Effector CD8-positive, alpha-beta T cell (primary cell): ENCODE measurements around the gene ITGB1.
"Not testable (repeated sequence)": the region's sequence is repeated elsewhere in the genome, so short reads cannot be mapped to it uniquely, and the experiment has no call there.

Experiments
- DNase-seq: peaks from one replicate; lab custom pipeline; 2025; lab: John Stamatoyannopoulos, UW

Gene ITGB1

GRCh38 chr10:32980558-32981468 is 22.8 kb upstream of the ITGB1 start:
- peak; percentile 52 for DNase-seq

- no peak for DNase-seq
Observed at GRCh38 chr10:32980242-32980557, 22.2 kb upstream of the ITGB1 start.

GRCh38 chr10:32979719-32980118 is 21.7 kb upstream of the ITGB1 start:
- not testable (repeated sequence) for DNase-seq

- no peak for DNase-seq
Observed at GRCh38 chr10:32979041-32979440, 21.0 kb upstream of the ITGB1 start.

- DNase-seq, result not testable (repeated sequence)
Observed at GRCh38 chr10:32977846-32978809, 20.1 kb upstream of the ITGB1 start.

DNA sequence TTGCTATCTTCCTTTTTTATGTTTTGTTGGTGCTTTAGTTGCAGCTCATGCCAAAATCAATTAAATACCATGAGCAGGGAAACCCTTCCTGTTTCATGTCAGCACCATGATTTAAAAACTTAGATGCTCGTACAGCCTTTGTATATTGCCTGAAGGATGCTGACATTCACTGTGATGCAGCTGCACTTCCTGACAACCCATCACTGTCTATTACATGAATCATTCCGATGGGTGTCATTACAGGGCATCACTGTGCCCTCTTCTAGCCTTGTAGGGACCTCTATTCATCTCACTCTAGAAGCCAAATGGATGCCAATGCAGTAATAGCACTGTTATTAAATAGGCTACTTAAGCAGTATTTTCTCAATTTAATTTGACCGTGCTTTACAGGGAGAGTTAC is 18.3 kb upstream of the ITGB1 start:
- no peak for DNase-seq

DNA sequence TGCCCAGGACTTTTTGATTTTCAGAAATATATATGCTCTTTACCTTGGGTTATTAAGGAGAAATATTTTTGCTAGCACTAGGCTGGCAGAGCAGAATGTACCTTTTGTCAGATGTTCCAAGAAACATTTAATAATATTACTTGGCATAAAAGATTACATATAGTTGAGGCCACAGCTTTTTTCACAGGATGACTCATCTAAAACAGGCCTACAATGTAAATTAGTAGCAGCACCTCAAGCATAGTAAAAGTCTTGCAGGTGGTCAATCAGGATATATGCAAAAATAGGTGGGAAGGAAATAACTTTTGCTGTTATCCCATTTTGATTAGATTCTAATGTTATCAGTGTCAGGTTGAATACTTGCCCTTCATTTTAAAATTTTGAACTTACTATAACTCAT is 14.9 kb upstream of the ITGB1 start:
- no peak for DNase-seq

DNA sequence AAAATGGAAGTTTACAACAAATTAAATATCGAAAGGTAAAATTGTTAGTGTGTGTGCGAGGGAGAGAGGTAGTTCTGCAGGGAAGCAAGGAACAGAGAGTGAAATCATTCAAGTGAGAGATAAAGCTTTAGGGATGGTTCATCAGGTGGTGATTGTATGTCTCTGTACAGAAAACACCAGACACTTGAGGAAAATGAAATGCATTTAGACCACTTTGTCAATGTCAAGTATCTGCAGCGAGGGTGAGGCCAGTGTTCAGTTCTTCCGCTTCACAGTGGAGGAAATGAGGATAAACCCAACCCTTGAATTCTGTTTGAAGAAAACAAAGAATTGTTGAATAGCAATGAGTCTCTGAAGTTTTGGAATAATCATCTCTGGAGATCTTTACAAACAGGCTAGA is 14.4 kb upstream of the ITGB1 start:
- DNase-seq, result no peak

DNA sequence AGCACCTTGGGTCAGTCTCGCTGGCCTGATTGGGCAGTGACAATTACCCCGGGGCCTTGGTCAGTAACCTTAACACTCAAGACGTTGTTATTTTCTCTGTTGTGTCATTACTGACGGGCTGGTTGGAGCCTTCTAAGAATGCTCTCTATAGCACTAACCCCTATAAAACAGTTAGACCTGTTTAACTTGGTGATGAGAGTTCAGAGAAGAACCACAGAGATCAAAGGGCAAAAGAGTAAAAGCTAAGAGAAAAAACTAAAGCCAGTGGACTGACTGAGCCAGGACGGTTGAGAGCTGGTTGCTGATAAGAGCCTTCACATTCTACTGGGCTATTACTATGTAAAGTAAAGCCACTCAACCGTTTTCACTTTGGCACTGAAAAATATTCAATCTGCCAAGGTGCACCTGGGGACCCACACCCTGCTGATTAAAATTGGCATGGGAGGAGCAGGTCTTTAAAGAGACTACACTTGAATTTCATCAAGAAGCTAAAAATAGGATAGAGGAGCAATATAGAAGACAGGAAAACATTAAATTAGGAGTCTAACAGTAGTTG is 13.6 kb upstream of the ITGB1 start:
- DNase-seq, result no peak

- no peak for DNase-seq
Observed at GRCh38 chr10:32970910-32971309, 12.9 kb upstream of the ITGB1 start.

DNA sequence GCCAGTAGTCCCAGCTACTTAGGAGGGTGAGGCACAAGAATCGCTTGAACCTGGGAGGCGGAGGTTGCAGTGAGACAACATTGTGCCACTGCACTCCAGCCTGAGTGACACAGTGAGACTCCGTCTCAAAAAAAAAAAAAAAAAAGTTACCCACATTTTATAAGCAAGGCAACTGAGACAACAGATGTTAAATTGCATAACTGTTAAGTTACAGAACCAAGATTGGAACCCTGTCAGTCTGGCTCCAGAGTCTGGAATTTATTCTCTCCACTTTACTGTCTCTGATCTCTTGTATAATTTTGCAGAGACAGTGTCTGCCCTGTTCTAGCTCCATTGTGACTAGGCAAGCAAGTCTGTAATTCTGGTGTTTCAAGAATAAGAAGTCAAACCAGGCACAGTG is 6.2 kb upstream of the ITGB1 start:
- DNase-seq, result no peak

GRCh38 chr10:32963096-32963495 is 5.1 kb upstream of the ITGB1 start:
- DNase-seq, result no peak

- DNase-seq, result no peak
Observed at GRCh38 chr10:32962521-32962920, 4.5 kb upstream of the ITGB1 start.

DNA sequence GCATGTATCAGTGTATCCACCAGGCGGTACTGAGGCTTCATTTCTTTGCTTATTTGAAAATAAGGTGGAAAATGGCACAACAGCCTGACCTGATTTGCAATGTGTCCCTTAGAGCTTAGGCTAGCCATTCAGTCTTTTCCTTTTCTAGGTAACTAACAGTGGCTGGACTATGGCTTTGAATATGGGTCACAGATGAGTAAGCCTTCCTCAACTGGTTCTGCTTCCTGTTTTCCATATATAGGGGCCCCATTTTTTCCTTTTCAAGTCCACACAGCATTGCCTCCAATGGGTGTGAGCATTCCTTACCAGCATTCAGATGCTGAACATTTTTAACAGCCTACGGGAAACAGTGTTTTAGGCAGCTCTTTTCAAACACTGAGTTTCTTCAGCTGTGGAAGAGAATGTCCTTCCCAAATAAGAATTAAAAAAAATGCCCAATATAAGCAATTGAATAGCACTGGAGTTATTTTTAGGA is 3.9 kb upstream of the ITGB1 start:
- no peak for DNase-seq

DNA sequence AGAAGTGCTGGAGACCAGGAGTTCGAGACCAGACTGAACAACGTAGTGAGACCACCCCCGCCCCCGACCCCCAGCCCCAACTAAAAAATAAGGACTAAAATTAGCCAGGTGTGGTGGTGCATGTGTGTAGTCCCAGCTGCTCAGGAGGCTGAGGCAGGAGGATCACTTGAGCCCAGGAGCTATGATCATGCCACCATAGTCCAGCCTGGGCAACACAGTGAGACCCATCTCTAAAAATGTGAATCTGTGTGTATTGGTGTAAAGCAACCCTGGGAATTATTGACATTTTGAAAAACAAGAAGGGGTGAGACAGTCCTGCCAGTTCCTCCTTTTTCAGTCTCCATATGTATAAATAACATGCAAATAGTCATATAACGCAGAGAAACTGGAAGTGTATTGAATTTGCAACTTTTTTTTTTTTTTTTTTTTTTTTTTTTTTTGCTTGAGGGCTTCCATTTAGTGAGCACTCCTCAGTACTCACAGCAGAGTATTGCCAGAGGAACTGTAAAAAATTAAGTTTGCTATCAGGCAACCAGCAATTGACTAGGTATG is 3.4 kb upstream of the ITGB1 start:
- DNase-seq, result no peak

DNA sequence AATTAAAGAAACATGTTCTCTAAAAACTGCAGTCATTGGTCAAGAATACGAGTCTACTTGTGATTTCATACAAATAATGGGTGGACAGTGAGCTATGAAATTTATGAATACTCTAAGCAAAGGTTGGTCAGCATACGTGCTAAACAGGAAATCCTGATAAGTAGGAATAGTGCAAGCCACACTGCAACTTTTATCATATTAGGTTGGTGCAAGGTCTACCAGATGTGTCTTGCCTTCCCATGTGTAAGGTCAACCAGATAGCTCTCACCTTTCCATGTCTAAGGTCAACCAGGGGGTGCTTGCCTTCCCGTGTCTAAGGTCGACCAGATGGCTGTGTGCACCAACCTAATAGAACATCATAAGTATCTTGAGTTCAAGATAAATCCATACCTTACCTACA is 2.0 kb upstream of the ITGB1 start:
- no peak for DNase-seq

DNA sequence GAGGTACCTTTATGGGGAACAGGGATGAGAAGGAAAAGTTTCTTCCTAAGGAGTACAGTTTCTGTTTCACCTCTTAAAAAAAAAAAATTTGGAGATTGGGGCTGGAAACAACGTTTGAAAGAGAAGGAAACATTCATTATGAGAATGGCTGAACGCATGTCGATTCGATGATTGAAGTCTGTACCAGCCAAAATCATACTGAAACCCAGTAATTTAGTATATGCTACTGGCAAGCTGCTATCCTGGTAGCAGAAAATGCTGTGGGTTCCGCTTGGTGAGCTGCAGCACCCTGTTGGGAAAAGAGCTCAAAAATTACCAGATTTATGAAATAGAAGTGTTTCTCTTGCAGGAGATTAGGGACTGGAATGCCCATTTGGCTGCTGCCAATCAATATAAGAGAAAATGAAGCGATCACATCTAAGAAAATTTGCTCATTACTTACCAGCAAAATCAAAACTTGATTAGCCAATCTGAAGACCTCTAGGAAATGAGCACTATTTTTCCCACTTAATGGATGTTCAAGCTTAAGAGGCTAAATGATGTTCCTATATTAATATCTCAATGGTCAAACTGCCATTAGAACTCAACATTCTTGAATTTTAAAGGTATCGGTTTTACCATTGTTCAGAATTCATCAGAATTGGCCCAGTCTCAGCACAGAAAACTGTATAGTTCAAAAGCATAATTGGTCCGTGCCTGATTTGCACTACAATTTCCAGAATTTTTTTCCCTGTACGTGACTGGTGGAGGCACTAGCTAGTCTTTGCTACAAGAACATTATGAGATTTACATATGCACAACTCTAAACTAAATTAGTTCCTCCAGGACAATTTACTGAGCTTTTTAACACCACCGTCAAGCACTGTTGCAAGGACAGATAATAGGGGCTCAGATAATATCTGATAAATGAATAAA is 1.2 kb upstream of the ITGB1 start:
- no peak for DNase-seq

GRCh38 chr10:32957341-32958084 is 517 bp downstream of the ITGB1 start:
- peak; percentile 12 for DNase-seq

- no peak for DNase-seq
Observed at GRCh38 chr10:32956365-32957197, 1.4 kb downstream of the ITGB1 start.
